Regular cardiac myocyte (primary cell): ENCODE results near the gene RND2. TPM values are rescaled to one million over a fixed set of nuclear protein-coding genes. Genes with fewer than 3 reads are reported as not detected.

Source experiments
- total RNA-seq: library from RNA; depleted of rRNA; stranded (reverse); fragments of >200 nt; gene quantifications from 2 replicates; pipeline ENCODE4 v1.2.3, GENCODE V29; 2014

Gene RND2
- 0.19 and 0.28 TPM in 2 replicates for total RNA-seq

GRCh38 chr17:43024407-43025289, at the start of gene RND2:
Gene RND2 (plus strand): TSS chr17:43025231. CDS start chr17:43025348, 117 bp downstream.

GRCh38 chr17:42979511-42980273, 45.3 kb upstream of the RND2 start, which contains the start of gene PTGES3L:
Gene PTGES3L (minus strand): TSS chr17:42980080. CDS start chr17:42980053, 27 bp downstream.

GRCh38 chr17:42980274-42980765, 44.7 kb upstream of the RND2 start, which contains the start of gene RUNDC1:
Gene RUNDC1 (plus strand): TSS chr17:42980565. CDS start chr17:42980577, 12 bp downstream.

GRCh38 chr17:42997984-42998938, 26.8 kb upstream of the RND2 start, which contains the start of gene RPL27:
Gene RPL27 (plus strand): TSS chr17:42998419. CDS start chr17:42998751, 332 bp downstream.

GRCh38 chr17:43006639-43007551, 18.1 kb upstream of the RND2 start, which contains the start of gene IFI35:
Gene IFI35 (plus strand): TSS chr17:43006784. CDS start chr17:43006948, 164 bp downstream.

GRCh38 chr17:43021741-43022512, 3.1 kb upstream of the RND2 start, which contains the start of gene VAT1:
Gene VAT1 (minus strand): TSS chr17:43022385. CDS start chr17:43022322, 63 bp downstream.

Other genes with a start within 250 kb of the RND2 start
- gene WNK4, start 244.6 kb upstream of the RND2 start, total RNA-seq: 3.5 and 4.5 TPM in 2 replicates
- gene COA3, start 226.5 kb upstream of the RND2 start, total RNA-seq: 48.8 and 70.4 TPM in 2 replicates
- under 0.01 and 0.19 TPM in 2 replicates for gene CNTD1, start 226.4 kb upstream of the RND2 start, total RNA-seq
- 123 and 167 TPM in 2 replicates for gene BECN1, start 200.9 kb upstream of the RND2 start, total RNA-seq
- gene PSME3, start 191.8 kb upstream of the RND2 start, total RNA-seq: 51.3 and 131 TPM in 2 replicates
- gene AOC2, start 180.7 kb upstream of the RND2 start, total RNA-seq: 0.28 and 0.38 TPM in 2 replicates
- gene AOC3, start 174.0 kb upstream of the RND2 start, total RNA-seq: under 0.01 and 2.0 TPM in 2 replicates
- not detected in 2 replicates for gene G6PC1, start 124.4 kb upstream of the RND2 start, total RNA-seq
- gene AARSD1, start 60.8 kb upstream of the RND2 start, total RNA-seq: 21.4 and 42.8 TPM in 2 replicates
- 0.28 and 0.58 TPM in 2 replicates for gene PTGES3L, start 45.2 kb upstream of the RND2 start, total RNA-seq
- gene RUNDC1, start 44.7 kb upstream of the RND2 start, total RNA-seq: 13.2 and 14.6 TPM in 2 replicates
- gene RPL27, start 26.8 kb upstream of the RND2 start, total RNA-seq: 1,034 and 1,254 TPM in 2 replicates
- gene IFI35, start 18.4 kb upstream of the RND2 start, total RNA-seq: 16.7 and 20.6 TPM in 2 replicates
- 115 and 147 TPM in 2 replicates for gene VAT1, start 2.8 kb upstream of the RND2 start, total RNA-seq
- gene BRCA1, start 100.1 kb downstream of the RND2 start, total RNA-seq: 5.4 and 33.7 TPM in 2 replicates
- gene NBR1, start 146.0 kb downstream of the RND2 start, total RNA-seq: 111 and 114 TPM in 2 replicates
- 2.5 and 4.6 TPM in 2 replicates for gene TMEM106A, start 186.6 kb downstream of the RND2 start, total RNA-seq
- gene CCDC200, start 203.4 kb downstream of the RND2 start, total RNA-seq: not detected in 2 replicates
- not detected in 2 replicates for gene RNU2-1, start 208.7 kb downstream of the RND2 start, total RNA-seq